ENCODE data around the gene SPATS2.

The SPATS2 gene

GRCh38 chr12:49560695-49561094 lies 193.4 kb downstream of the SPATS2 start:
- no peak for DNase-seq

- no peak for DNase-seq
Observed at GRCh38 chr12:49562233-49562632, 195.0 kb downstream of the SPATS2 start.

GRCh38 chr12:49562831-49563230 lies 195.6 kb downstream of the SPATS2 start:
- DNase-seq: no peak

- no peak for DNase-seq
Observed at GRCh38 chr12:49563951-49564685, 196.9 kb downstream of the SPATS2 start.

GRCh38 chr12:49564686-49565405 lies 197.6 kb downstream of the SPATS2 start:
- no peak for DNase-seq

GRCh38 chr12:49565406-49566265 lies 198.4 kb downstream of the SPATS2 start:
- no peak for DNase-seq

GRCh38 chr12:49566361-49566760 lies 199.1 kb downstream of the SPATS2 start:
- no peak for DNase-seq

GRCh38 chr12:49567302-49567610 lies 200.0 kb downstream of the SPATS2 start:
- no peak for DNase-seq

- DNase-seq: peak; percentile 83 to 92
Observed at GRCh38 chr12:49567611-49568441, 200.6 kb downstream of the SPATS2 start, which contains the start of gene MCRS1. MCRS1 (minus strand) TSS chr12:49568142; CDS start chr12:49566731, 1,411 bp downstream.

GRCh38 chr12:49568442-49569162 lies 201.3 kb downstream of the SPATS2 start:
- no peak for DNase-seq
